HCT116 (cell line): ENCODE results near the gene TSPAN13.

ENCODE experiments used
- EGR1 ChIP-seq: IDR thresholded peaks from 2 replicates; pipeline ENCODE4 v1.6.1; 2012; ENCODE audit warnings: low read depth
- EZH2 ChIP-seq: fragments of 200-600 bp; sonication (generic); IDR thresholded peaks from 2 replicates; pipeline ENCODE4 v1.6.1; 2017; ENCODE audit warnings: antibody characterized with exemption, mixed run types
- POLR2A ChIP-seq: IDR thresholded peaks from 2 replicates; pipeline ENCODE4 v1.7.0; 2011; ENCODE audit warnings: borderline replicate concordance; ENCODE audit not compliant: insufficient read depth, insufficient read length; ENCODE audit errors: extremely low read depth
- POLR2AphosphoS5 ChIP-seq: IDR thresholded peaks from 2 replicates; pipeline ENCODE4 v1.6.1; 2011; ENCODE audit warnings: mild to moderate bottlenecking, low read depth, low read length, moderate library complexity

GRCh38 chr7:16754856-16755317 lies 1.3 kb downstream of the TSPAN13 start:
- no peak for TF ChIP-seq EZH2
- no peak for TF ChIP-seq EGR1
- no peak for TF ChIP-seq POLR2AphosphoS5
- TF ChIP-seq POLR2A, result no peak
